GM13977 (cell line): Measurements from ENCODE around the gene LRRC71.

Experiments
- DNase-seq: peaks from one replicate; pipeline ENCODE4 v3.0.0; 2012; ENCODE audit warnings: low spot score
- CTCF ChIP-seq: IDR thresholded peaks from 2 replicates; pipeline ENCODE4 v1.5.1; 2012; ENCODE audit warnings: mild to moderate bottlenecking, control low read depth; ENCODE audit not compliant: insufficient read depth; ENCODE audit errors: extremely low read depth, missing control alignments
- in situ Hi-C: fragments of 300-500 bp; cut with MboI; formaldehyde crosslinking; loops from one replicate; pipeline ENCODE4 v1.12.0; 2022; ENCODE audit warnings: low sequenced_read_pairs, low pct_unique_long_range_greater_than_20kb, mixed read lengths, inconsistent platforms; ENCODE audit not compliant: unreplicated experiment

The LRRC71 gene

DNA sequence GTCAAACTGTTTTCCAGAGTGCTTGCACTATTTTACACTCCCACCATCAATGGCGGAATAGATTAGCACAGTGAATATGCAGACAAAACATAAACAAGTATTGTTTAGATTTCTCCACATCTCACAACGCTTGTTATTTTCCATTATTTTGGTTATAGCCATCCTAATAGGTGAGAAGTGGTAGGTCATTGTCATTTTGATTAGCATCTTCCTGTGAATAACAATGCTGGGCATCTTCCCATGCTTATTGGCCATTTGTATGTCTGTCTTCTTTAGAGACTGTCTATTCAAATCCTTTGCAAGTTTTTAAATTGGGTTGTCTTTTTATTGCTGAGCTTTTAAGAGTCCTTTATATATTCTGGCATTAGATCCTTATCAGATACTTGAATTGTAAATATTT, 54.7 kb downstream of the LRRC71 start:
- DNase-seq: no peak
- no peak for TF ChIP-seq CTCF
- in situ Hi-C loops: no loop called here

DNA sequence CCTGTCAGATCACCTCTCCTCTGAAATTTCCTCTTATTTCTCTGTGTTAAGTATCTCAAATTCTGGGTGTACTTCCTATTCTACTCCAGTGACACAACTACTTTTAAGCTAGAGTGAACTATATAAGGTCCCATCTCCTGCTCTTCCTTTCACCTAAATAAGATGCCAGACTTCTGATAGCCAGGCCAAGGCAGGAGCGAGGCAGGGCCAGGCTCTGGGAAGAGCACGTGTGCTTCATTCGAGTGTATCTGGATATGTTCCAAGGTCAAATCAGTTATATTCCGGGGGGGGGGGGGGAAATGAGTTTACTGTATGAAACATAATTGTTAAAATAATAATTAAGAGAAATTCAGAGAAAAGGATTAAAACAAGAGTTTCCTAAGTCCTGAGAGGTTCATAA, 60.1 kb downstream of the LRRC71 start:
- no peak for TF ChIP-seq CTCF
- in situ Hi-C loops: no loop called here
- no peak for DNase-seq
